ENCODE data around the gene STMN1.

STMN1 gene

GRCh38 chr1:25914074-25914995 lies 8.1 kb upstream of the STMN1 start:
- no peaks in the 10 kb centered on the region for H3F3A ChIP-seq (ENCODE audit: low read depth)
- H3K4me1 ChIP-seq (ENCODE audit: insufficient read depth, low read length, poor library complexity, severe bottlenecking): no peaks in the 10 kb centered on the region
- no peak for TF ChIP-seq EZH2phosphoT487 (IDR thresholded peaks at IDR 0.05; ENCODE audit: borderline replicate concordance)
- no peak for TF ChIP-seq CTCF (conservative IDR thresholded peaks at IDR 0.05; ENCODE audit: low read length)
- no peaks in the 10 kb centered on the region for H3K27me3 ChIP-seq (ENCODE audit: insufficient read depth, low read length, poor library complexity, severe bottlenecking)
- no peaks in the 10 kb centered on the region for H3K9me3 ChIP-seq (ENCODE audit: insufficient read depth, low read depth, low read length)
- no peaks in the 10 kb centered on the region for H3K36me3 ChIP-seq (ENCODE audit: insufficient read depth, low read length)
- no peak overlapping the region for H2AFZ ChIP-seq (ENCODE audit: low read length)
- H3K4me3 ChIP-seq (ENCODE audit: low read length, poor library complexity, severe bottlenecking): no peak overlapping the region
- no peaks in the 10 kb centered on the region for H3K9me2 ChIP-seq (replicated peaks; ENCODE audit: low read depth, low read length)
- H3K4me2 ChIP-seq (ENCODE audit: low read depth, low read length, poor library complexity, severe bottlenecking): no peak overlapping the region
- H3K79me2 ChIP-seq (ENCODE audit: insufficient read depth, low read length): no peaks in the 10 kb centered on the region
- no peak overlapping the region for H3K9ac ChIP-seq (ENCODE audit: low read depth, low read length, poor library complexity, severe bottlenecking)
- H4K20me1 ChIP-seq (ENCODE audit: insufficient read depth, low read length, poor library complexity, severe bottlenecking): no peaks in the 10 kb centered on the region

GRCh38 chr1:25913206-25913605 lies 7.0 kb upstream of the STMN1 start:
- H3K9me3 ChIP-seq (ENCODE audit: insufficient read depth, low read depth, low read length): no peaks in the 10 kb centered on the region
- no peaks in the 10 kb centered on the region for H4K20me1 ChIP-seq (ENCODE audit: insufficient read depth, low read length, poor library complexity, severe bottlenecking)
- TF ChIP-seq CTCF (conservative IDR thresholded peaks at IDR 0.05; ENCODE audit: low read length) (no peak), EZH2phosphoT487 (IDR thresholded peaks at IDR 0.05; ENCODE audit: borderline replicate concordance) (no peak)
- no peaks in the 10 kb centered on the region for H3K27me3 ChIP-seq (ENCODE audit: insufficient read depth, low read length, poor library complexity, severe bottlenecking)
- H3K4me1 ChIP-seq (ENCODE audit: insufficient read depth, low read length, poor library complexity, severe bottlenecking): no peaks in the 10 kb centered on the region
- H2AFZ ChIP-seq (ENCODE audit: low read length): no peak overlapping the region
- no peaks in the 10 kb centered on the region for H3K9me2 ChIP-seq (replicated peaks; ENCODE audit: low read depth, low read length)
- H3K36me3 ChIP-seq (ENCODE audit: insufficient read depth, low read length): no peaks in the 10 kb centered on the region
- no peaks in the 10 kb centered on the region for H3K79me2 ChIP-seq (ENCODE audit: insufficient read depth, low read length)
- no peak overlapping the region for H3K4me2 ChIP-seq (ENCODE audit: low read depth, low read length, poor library complexity, severe bottlenecking)
- no peaks in the 10 kb centered on the region for H3F3A ChIP-seq (ENCODE audit: low read depth)
- no peak overlapping the region for H3K9ac ChIP-seq (ENCODE audit: low read depth, low read length, poor library complexity, severe bottlenecking)
- no peak overlapping the region for H3K4me3 ChIP-seq (ENCODE audit: low read length, poor library complexity, severe bottlenecking)

GRCh38 chr1:25912076-25912831 lies 6.0 kb upstream of the STMN1 start:
- no peaks in the 10 kb centered on the region for H3K79me2 ChIP-seq (ENCODE audit: insufficient read depth, low read length)
- H3F3A ChIP-seq (ENCODE audit: low read depth): no peaks in the 10 kb centered on the region
- no peak overlapping the region for H3K9ac ChIP-seq (ENCODE audit: low read depth, low read length, poor library complexity, severe bottlenecking)
- H2AFZ ChIP-seq (ENCODE audit: low read length): no peak overlapping the region
- TF ChIP-seq CTCF (conservative IDR thresholded peaks at IDR 0.05; ENCODE audit: low read length) (no peak), EZH2phosphoT487 (IDR thresholded peaks at IDR 0.05; ENCODE audit: borderline replicate concordance) (no peak)
- no peaks in the 10 kb centered on the region for H4K20me1 ChIP-seq (ENCODE audit: insufficient read depth, low read length, poor library complexity, severe bottlenecking)
- no peaks in the 10 kb centered on the region for H3K4me1 ChIP-seq (ENCODE audit: insufficient read depth, low read length, poor library complexity, severe bottlenecking)
- no peaks in the 10 kb centered on the region for H3K27me3 ChIP-seq (ENCODE audit: insufficient read depth, low read length, poor library complexity, severe bottlenecking)
- H3K4me2 ChIP-seq (ENCODE audit: low read depth, low read length, poor library complexity, severe bottlenecking): no peak overlapping the region
- no peaks in the 10 kb centered on the region for H3K9me2 ChIP-seq (replicated peaks; ENCODE audit: low read depth, low read length)
- H3K9me3 ChIP-seq (ENCODE audit: insufficient read depth, low read depth, low read length): no peaks in the 10 kb centered on the region
- H3K4me3 ChIP-seq (ENCODE audit: low read length, poor library complexity, severe bottlenecking): no peak overlapping the region
- H3K36me3 ChIP-seq (ENCODE audit: insufficient read depth, low read length): no peaks in the 10 kb centered on the region

All from Loucy (cell line).